Measurements from ENCODE around the gene CEMIP.

Gene CEMIP

GRCh38 chr15:80839764-80840130 is 60.6 kb downstream of the CEMIP start:
- no peak for DNase-seq (ENCODE audit: low read depth)
- no peak for TF ChIP-seq CTCF (IDR thresholded peaks at IDR 0.05; ENCODE audit: low read depth, low read length, missing control alignments)
- no peak overlapping the region for H3K4me3 ChIP-seq (ENCODE audit: low read depth, low read length)

GRCh38 chr15:80840182-80841130 is 61.3 kb downstream of the CEMIP start:
- no peak for DNase-seq (ENCODE audit: low read depth)
- TF ChIP-seq CTCF (IDR thresholded peaks at IDR 0.05; ENCODE audit: low read depth, low read length, missing control alignments): no peak
- H3K4me3 ChIP-seq (ENCODE audit: low read depth, low read length): no peak overlapping the region

GRCh38 chr15:80841541-80841940 is 62.4 kb downstream of the CEMIP start:
- DNase-seq (ENCODE audit: low read depth): no peak
- TF ChIP-seq CTCF (IDR thresholded peaks at IDR 0.05; ENCODE audit: low read depth, low read length, missing control alignments): no peak
- H3K4me3 ChIP-seq (ENCODE audit: low read depth, low read length): no peak overlapping the region

- no peak for TF ChIP-seq CTCF (IDR thresholded peaks at IDR 0.05; ENCODE audit: low read depth, low read length, missing control alignments)
- no peak for DNase-seq (ENCODE audit: low read depth)
- no peak overlapping the region for H3K4me3 ChIP-seq (ENCODE audit: low read depth, low read length)
Observed at GRCh38 chr15:80844011-80844732, 65.0 kb downstream of the CEMIP start.

- no peak overlapping the region for H3K4me3 ChIP-seq (ENCODE audit: low read depth, low read length)
- no peak for DNase-seq (ENCODE audit: low read depth)
- TF ChIP-seq CTCF (IDR thresholded peaks at IDR 0.05; ENCODE audit: low read depth, low read length, missing control alignments): no peak
Observed at GRCh38 chr15:80846031-80846815, 67.1 kb downstream of the CEMIP start.

GRCh38 chr15:80849308-80849707 is 70.1 kb downstream of the CEMIP start:
- no peak for DNase-seq (ENCODE audit: low read depth)
- no peak for TF ChIP-seq CTCF (IDR thresholded peaks at IDR 0.05; ENCODE audit: low read depth, low read length, missing control alignments)
- H3K4me3 ChIP-seq (ENCODE audit: low read depth, low read length): no peak overlapping the region
